ENCODE results near the gene KYNU. TPM values are rescaled to one million over a fixed set of nuclear protein-coding genes. Genes with fewer than 3 reads are reported as not detected.
"Not testable (repeated sequence)": the region's sequence is repeated elsewhere in the genome, so short reads cannot be mapped to it uniquely, and the experiment has no call there.

KYNU gene
- total RNA-seq, 1 experiment from 2014 or later = not detected

- no peak for DNase-seq (ENCODE audit: low spot score)
- in situ Hi-C loops (cut with HindIII; ENCODE audit: low sequenced_read_pairs) = no loop called here
These were observed 7.9 kb upstream of the KYNU start for GRCh38 chr2:142869461-142870106.

DNA sequence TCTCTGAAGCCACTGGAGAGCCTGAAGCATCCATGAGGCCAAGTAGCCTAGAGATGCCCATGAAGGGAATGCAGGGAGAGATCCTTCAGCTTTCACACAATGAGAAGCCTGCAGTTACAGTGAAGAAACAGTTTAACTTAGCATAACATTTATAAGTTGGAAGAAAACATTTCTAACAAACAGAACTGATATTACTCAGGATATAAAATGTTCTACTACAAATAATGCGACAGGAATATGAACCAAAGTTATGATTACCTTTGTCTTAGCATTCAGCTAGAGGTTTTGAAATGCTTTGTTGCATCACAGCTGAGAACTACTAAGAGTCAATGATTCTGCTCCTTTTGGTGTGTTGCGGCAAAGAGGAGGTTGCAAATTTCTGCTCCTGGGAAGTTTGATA, 6.9 kb upstream of the KYNU start:
- in situ Hi-C loops (cut with HindIII; ENCODE audit: low sequenced_read_pairs) = no loop called here

GRCh38 chr2:142871396-142871795, 6.1 kb upstream of the KYNU start:
- no peak for DNase-seq (ENCODE audit: low spot score)
- in situ Hi-C loops (cut with HindIII; ENCODE audit: low sequenced_read_pairs) = no loop called here

More for the DNA sequence above, 6.9 kb upstream of the KYNU start:
- no peak for DNase-seq (ENCODE audit: low spot score)

DNA sequence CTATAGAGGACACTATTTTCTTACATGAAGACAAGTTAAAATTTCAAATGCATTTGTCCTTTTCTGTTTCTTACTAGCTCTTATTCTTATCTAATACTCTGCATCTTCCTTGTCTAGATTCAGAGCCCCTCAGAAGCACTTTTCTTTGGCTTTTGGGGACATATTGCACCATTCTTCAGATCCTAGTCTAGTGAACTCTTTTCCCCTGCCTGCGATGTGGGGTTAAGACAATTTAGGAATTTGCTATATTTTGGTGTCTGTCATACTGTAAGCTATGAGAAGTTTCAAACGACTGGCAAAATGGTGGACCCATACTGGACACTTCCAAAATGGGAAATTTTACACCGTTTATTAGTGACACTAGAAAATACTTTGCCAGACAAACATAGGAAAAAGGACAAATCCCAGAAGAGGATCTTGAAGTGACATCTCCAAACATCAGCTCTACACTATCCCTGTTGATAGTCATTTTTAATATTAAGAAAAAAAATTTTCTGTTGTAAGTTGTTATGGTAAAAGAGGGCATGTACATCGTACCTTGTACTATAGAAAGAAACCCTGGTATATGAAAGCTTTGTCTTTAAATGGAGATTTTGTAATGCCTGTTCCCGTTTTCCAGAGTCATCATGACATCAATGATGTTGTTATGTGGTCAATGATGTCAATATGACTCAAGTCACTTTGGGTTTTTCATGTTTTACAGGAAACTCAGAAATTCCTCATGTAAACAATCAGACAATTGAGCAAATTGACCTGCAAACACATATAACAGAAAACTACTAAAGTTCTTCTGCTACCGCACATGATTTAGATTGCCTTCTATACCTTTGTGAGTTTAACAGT, 4.4 kb upstream of the KYNU start:
- DNase-seq (ENCODE audit: low spot score) = no peak
- in situ Hi-C loops (cut with HindIII; ENCODE audit: low sequenced_read_pairs) = no loop called here

GRCh38 chr2:142873831-142874287, 3.6 kb upstream of the KYNU start:
- in situ Hi-C loops (cut with HindIII; ENCODE audit: low sequenced_read_pairs) = no loop called here
- DNase-seq (ENCODE audit: low spot score) = no peak

DNA sequence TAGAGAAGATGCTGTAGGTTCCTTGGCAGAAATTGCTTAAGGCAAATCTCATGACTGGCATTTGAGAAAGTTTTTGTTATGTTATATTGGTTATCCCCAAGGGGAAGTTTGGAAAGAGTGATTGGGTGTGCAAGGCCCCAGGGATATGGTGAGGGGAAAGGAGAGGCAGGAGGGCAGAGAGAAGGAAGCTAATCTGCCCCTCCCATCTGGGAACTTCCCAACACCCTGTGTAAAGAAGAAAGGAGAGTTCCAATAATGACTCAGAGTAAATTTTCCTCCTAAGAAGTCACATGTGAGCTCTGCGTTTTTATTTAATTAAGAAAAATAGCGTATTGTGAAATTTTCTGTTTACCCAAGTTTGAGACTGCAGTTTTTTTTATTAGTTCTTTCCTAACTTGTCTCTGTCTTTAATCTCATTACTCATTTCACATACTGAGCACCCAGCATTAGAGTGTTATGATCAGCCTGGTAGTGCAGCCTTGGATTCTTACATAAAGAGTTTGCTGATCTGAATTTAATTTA, 3.1 kb upstream of the KYNU start:
- in situ Hi-C loops (cut with HindIII; ENCODE audit: low sequenced_read_pairs) = no loop called here

GRCh38 chr2:142875010-142875409, 2.5 kb upstream of the KYNU start:
- no peak for DNase-seq (ENCODE audit: low spot score)
- in situ Hi-C loops (cut with HindIII; ENCODE audit: low sequenced_read_pairs) = no loop called here

More for the DNA sequence above, 3.1 kb upstream of the KYNU start:
- DNase-seq (ENCODE audit: low spot score) = no peak

DNA sequence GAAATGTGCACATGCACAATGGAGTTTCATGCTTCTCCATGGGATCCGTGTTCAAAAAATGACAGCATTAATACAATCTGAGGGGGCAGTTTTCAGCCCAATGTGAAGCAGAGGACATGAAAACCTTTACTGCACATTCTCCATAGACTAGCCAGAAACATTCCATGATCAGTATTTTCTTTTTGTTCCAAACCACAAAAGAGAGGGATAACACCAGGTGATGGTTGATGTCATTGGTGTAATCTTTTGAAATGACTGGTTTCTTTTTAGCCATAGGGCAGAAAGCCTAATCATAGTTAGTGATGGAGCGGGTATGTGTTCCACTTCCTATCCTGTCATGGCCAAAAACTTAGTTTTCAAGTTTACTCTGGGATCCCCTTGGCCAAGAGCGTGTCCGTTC, 1.8 kb upstream of the KYNU start:
- in situ Hi-C loops (cut with HindIII; ENCODE audit: low sequenced_read_pairs) = no loop called here

DNA sequence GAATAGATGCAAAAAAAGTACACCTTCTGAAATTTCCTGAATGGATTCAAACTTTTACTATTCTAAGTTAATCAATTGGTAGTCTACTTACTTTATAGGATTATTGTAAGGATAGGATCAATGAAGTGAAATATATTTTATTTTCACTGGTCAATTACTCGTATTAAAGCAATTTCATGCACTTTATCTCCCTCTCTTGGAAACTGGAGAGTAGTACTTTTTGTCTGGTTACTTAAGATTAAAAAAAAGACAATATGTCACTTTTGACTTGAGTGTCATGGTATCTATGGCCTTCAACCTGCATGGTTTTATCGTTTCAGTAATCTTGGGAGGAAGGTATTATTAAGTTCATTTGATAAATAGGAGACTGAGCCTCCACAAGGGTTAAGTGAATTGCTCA, 1.0 kb upstream of the KYNU start:
- in situ Hi-C loops (cut with HindIII; ENCODE audit: low sequenced_read_pairs) = no loop called here

More for the DNA sequence above, 1.8 kb upstream of the KYNU start:
- no peak for DNase-seq (ENCODE audit: low spot score)

GRCh38 chr2:142878031-142878678, 691 bp downstream of the KYNU start:
- in situ Hi-C loops (cut with HindIII; ENCODE audit: low sequenced_read_pairs) = no loop called here
- DNase-seq (ENCODE audit: low spot score) = no peak

More for the DNA sequence above, 1.0 kb upstream of the KYNU start:
- DNase-seq (ENCODE audit: low spot score) = no peak

DNA sequence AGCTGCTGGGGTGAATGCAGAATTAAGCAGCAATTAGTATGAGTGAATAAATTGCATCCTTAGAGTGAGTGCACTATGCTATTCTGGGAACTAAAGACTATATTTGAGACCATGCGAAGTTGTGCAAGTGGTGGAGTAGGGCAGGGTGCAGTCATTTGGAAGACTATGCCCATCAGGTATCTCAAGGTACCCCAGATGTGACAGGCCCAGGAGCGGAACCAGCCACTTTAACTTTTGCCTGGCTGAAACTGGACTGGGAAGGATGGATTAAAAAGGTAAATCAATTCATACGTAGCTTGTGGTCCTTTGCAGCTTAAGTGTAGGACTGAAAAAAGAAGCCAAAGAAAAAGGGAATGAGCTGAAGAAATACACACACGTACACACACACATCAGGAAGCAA, 1.7 kb downstream of the KYNU start:
- in situ Hi-C loops (cut with HindIII; ENCODE audit: low sequenced_read_pairs) = no loop called here
- no peak for DNase-seq (ENCODE audit: low spot score)

DNA sequence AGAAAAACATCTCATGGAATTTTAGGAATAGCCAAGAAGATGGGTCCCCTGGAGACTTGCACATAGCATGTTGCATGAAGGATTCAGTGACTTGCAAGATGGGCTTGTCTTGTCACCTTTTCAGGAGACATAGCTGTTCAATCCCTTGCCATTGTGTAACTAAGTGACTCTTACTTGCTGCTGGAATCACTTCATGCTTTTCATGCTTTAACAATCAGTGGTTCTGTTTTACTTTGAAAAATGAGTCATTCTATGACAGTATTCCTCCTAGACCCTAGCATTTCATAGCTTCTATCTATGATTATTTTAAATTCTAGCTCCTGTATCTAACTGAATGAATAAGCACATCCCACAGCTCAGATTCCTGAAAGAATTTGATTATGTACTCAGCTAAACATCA, 2.8 kb downstream of the KYNU start:
- in situ Hi-C loops (cut with HindIII; ENCODE audit: low sequenced_read_pairs) = no loop called here
- no peak for DNase-seq (ENCODE audit: low spot score)

GRCh38 chr2:142881619-142882018, 4.2 kb downstream of the KYNU start:
- no peak for DNase-seq (ENCODE audit: low spot score)
- in situ Hi-C loops (cut with HindIII; ENCODE audit: low sequenced_read_pairs) = no loop called here

GRCh38 chr2:142882500-142882899, 5.0 kb downstream of the KYNU start:
- DNase-seq (ENCODE audit: low spot score); in situ Hi-C loops (cut with HindIII; ENCODE audit: low sequenced_read_pairs): not testable (repeated sequence)

DNA sequence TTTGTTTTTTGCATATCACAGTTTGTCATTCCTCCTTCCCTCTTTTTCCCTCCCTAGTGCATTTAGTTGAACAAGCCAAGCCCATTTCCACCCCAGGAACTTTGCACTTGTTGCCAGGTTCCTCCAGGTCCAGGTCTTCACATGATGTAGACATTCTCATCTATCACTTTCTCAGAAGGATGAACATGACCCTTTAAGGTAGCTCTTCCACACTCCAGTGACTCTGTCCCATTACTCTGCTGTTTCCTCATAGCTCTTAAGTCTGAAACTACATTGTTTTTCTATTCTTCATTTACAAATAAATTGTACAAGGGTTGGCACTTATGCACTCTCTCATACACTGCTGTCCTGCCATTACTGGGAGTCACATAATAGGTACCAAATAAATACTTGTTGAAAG, 6.1 kb downstream of the KYNU start:
- DNase-seq (ENCODE audit: low spot score) = no peak
- in situ Hi-C loops (cut with HindIII; ENCODE audit: low sequenced_read_pairs) = no loop called here

DNA sequence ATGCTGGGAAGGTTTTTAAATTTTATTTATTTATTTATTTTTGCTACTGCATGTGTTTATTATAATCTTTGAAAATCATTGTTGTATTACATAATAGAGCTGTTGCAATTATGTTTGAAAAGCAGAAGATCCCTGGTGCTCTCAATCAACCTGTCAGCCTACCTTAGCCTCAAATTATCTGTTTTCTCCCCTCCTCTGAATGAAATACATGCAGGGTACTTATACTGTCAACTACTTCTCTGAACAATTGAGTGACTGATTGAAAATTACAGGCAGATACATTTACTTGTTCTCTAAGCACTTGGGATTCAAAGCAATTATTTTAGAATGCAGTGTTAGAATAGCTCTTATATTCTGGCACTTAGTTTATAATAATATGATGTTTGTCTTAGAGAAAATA, 8.1 kb downstream of the KYNU start:
- in situ Hi-C loops (cut with HindIII; ENCODE audit: low sequenced_read_pairs) = no loop called here
- no peak for DNase-seq (ENCODE audit: low spot score)

GRCh38 chr2:142892715-142893114, 15.3 kb downstream of the KYNU start:
- in situ Hi-C loops (cut with HindIII; ENCODE audit: low sequenced_read_pairs) = no loop called here
- DNase-seq (ENCODE audit: low spot score) = no peak

GRCh38 chr2:142893241-142893640, 15.8 kb downstream of the KYNU start:
- in situ Hi-C loops (cut with HindIII; ENCODE audit: low sequenced_read_pairs) = no loop called here
- no peak for DNase-seq (ENCODE audit: low spot score)

DNA sequence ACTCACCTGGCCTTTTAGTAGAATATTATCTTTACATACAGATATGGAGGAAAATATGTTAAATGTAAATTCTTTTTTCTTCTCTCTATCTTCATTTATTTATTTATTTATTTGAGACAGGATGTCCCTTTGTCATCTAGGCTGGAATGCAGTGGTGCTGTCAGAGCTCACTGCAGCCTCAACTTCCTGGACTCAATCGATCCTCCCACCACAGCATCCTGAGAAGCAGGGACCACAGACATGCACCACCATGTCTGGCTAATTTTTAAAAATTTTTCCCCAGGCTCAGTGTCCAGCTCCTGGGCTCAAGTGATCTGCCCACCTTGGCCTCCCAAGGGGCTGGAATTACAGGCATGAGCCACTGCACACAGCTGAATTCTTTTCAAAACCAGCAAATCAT, 20.3 kb downstream of the KYNU start:
- no peak for DNase-seq (ENCODE audit: low spot score)
- in situ Hi-C loops (cut with HindIII; ENCODE audit: low sequenced_read_pairs) = no loop called here

GRCh38 chr2:142900327-142900726, 22.9 kb downstream of the KYNU start:
- in situ Hi-C loops (cut with HindIII; ENCODE audit: low sequenced_read_pairs); DNase-seq (ENCODE audit: low spot score): not testable (repeated sequence)

All from G401 (cell line).